Thoracic aorta (tissue), 2 donors: ENCODE measurements around the gene CAMK1G. TPM values are rescaled to one million over a fixed set of nuclear protein-coding genes. Genes with fewer than 3 reads are reported as not detected.

Experiments used
- ATAC-seq: fragments of 150-250 bp; one replicate; pipeline ENCODE4 v1.8.0; 2017; ENCODE audit warnings: low read depth; ENCODE audit not compliant: insufficient number of reproducible peaks, low FRiP score
- DNase-seq: peaks from one replicate; pipeline ENCODE4 v3.0.0-alpha.2; 2020; ENCODE audit warnings: low spot score
- H3K27ac ChIP-seq, 2 donors: fragments of 200-600 bp; sonication (generic); 1 replicate in 1 of 2; 2 replicates in 1 of 2; pipeline ENCODE4 v1.5.1; 2016; ENCODE audit warnings: mild to moderate bottlenecking in 2 of 2, moderate library complexity in 2 of 2
- H3K27me3 ChIP-seq: fragments of 200-600 bp; sonication (generic); replicated peaks from 2 replicates; pipeline ENCODE4 v1.6.0; 2016; ENCODE audit warnings: mild to moderate bottlenecking; ENCODE audit not compliant: insufficient read depth
- H3K36me3 ChIP-seq: fragments of 200-600 bp; sonication (generic); one replicate; pipeline ENCODE4 v1.5.1; 2016
- H3K4me1 ChIP-seq, 2 donors: fragments of 200-600 bp; sonication (generic); 1 replicate in 1 of 2; 2 replicates in 1 of 2; pipeline versions ENCODE4 v1.5.1 to v1.6.0; 2016; ENCODE audit warnings: low read depth in 2 of 2, mild to moderate bottlenecking in 1 of 2; ENCODE audit not compliant: control insufficient read depth in 1 of 2
- H3K4me3 ChIP-seq: fragments of 200-600 bp; sonication (generic); 2 replicates; pipeline ENCODE4 v1.5.1; 2016; ENCODE audit warnings: mild to moderate bottlenecking
- H3K9me3 ChIP-seq: fragments of 200-600 bp; sonication (generic); 2 replicates; pipeline ENCODE4 v1.5.1; 2016
- total RNA-seq, 2 donors: library from RNA; depleted of rRNA; stranded (reverse); fragments of >200 nt; gene quantifications; one replicate each; pipeline versions ENCODE4 v1.1.0 to v1.2.3, GENCODE V29; 2016
- TF ChIP-seq, protein P1 (sequence below): fragments of 200-600 bp; sonication (generic); IDR thresholded peaks from one replicate; pipeline ENCODE4 v1.5.1; 2019; ENCODE audit warnings: antibody characterized with exemption

The CAMK1G gene
- total RNA-seq, 2 donors from 2014 or later = not detected

DNA sequence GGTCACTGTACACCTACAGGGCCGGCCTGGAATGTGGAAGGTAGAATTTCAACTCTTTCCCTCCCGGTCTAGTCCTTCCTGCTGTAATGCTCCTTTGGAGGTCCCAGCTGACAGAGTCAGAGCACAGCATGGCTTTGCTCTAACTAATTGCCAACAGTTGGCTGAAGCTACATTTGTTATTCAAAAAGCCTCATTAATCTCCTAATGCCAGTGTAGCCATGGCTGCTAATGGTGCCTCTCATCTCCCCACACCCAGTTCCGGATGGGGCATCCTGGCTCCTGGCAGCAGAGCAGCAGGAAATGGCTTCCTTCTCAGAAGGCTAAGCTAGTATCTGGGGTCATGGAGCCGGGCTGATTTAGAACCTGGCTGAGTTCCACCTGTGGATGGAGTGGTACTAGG is 18.7 kb upstream of the CAMK1G start:
- H3K9me3 ChIP-seq = no peaks in the 10 kb centered on the region
- H3K36me3 ChIP-seq = no peaks in the 10 kb centered on the region
- H3K4me3 ChIP-seq = no peak overlapping the region
- TF ChIP-seq, protein P1, sequence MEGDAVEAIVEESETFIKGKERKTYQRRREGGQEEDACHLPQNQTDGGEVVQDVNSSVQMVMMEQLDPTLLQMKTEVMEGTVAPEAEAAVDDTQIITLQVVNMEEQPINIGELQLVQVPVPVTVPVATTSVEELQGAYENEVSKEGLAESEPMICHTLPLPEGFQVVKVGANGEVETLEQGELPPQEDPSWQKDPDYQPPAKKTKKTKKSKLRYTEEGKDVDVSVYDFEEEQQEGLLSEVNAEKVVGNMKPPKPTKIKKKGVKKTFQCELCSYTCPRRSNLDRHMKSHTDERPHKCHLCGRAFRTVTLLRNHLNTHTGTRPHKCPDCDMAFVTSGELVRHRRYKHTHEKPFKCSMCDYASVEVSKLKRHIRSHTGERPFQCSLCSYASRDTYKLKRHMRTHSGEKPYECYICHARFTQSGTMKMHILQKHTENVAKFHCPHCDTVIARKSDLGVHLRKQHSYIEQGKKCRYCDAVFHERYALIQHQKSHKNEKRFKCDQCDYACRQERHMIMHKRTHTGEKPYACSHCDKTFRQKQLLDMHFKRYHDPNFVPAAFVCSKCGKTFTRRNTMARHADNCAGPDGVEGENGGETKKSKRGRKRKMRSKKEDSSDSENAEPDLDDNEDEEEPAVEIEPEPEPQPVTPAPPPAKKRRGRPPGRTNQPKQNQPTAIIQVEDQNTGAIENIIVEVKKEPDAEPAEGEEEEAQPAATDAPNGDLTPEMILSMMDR = no peak
- H3K4me1 ChIP-seq = no peaks in the 10 kb centered on the region
- H3K27ac ChIP-seq = no peak overlapping the region
- ATAC-seq = no peak
- no peaks in the 10 kb centered on the region for H3K27me3 ChIP-seq
- DNase-seq = no peak

GRCh38 chr1:209565759-209566678 is 17.5 kb upstream of the CAMK1G start:
- H3K27ac ChIP-seq = no peak overlapping the region
- no peak overlapping the region for H3K4me3 ChIP-seq
- TF ChIP-seq, protein P1 = peak; percentile 46
- H3K27me3 ChIP-seq = no peaks in the 10 kb centered on the region
- H3K4me1 ChIP-seq = no peaks in the 10 kb centered on the region
- peak; percentile 32 for DNase-seq
- H3K36me3 ChIP-seq = no peaks in the 10 kb centered on the region
- ATAC-seq = no peak
- no peaks in the 10 kb centered on the region for H3K9me3 ChIP-seq

DNA sequence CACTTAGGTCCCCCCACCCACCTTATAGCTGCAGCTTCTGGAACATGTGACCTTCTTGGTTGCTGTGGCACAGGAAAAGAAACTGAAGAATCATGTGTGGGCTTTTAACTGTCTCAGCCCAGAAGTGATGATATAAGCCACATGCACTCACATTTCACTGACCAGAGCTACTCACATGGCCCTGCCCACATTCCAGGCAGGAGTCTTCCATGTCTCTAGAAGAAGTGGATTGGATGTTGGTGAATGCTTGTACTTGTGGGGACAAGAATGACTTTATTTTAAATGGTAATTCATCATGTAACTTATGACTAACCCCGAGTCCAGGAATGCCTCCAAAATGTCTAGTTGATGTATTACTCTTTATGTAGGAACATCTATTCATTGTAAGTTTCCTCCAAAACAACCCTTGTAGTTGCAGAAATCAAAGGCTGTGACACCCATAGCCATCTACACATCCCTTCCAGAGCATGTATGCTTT is 15.8 kb upstream of the CAMK1G start:
- Histone ChIP-seq H3K27ac (no peak overlapping the region), H3K27me3 (no peaks in the 10 kb centered on the region), H3K4me3 (no peak overlapping the region), H3K36me3 (no peaks in the 10 kb centered on the region), H3K4me1 (no peaks in the 10 kb centered on the region), H3K9me3 (no peaks in the 10 kb centered on the region)
- TF ChIP-seq, protein P1 = no peak
- no peak for DNase-seq
- no peak for ATAC-seq

GRCh38 chr1:209569455-209570207 is 13.9 kb upstream of the CAMK1G start:
- peak overlapping the region; percentile 50 for H3K4me3 ChIP-seq
- no peak for DNase-seq

More at GRCh38 chr1:209569455-209570207, 13.9 kb upstream of the CAMK1G start:
- Histone ChIP-seq H3K9me3 (no peaks in the 10 kb centered on the region), H3K4me1 (no peaks in the 10 kb centered on the region), H3K36me3 (no peaks in the 10 kb centered on the region), H3K27me3 (no peaks in the 10 kb centered on the region), H3K27ac (no peak overlapping the region)
- ATAC-seq = no peak
- TF ChIP-seq, protein P1 = peak; percentile 72
